ENCODE results near the gene CISD3.

CISD3 gene

GRCh38 chr17:38746004-38746848, 16.1 kb downstream of the CISD3 start:
- no peak for DNase-seq

DNA sequence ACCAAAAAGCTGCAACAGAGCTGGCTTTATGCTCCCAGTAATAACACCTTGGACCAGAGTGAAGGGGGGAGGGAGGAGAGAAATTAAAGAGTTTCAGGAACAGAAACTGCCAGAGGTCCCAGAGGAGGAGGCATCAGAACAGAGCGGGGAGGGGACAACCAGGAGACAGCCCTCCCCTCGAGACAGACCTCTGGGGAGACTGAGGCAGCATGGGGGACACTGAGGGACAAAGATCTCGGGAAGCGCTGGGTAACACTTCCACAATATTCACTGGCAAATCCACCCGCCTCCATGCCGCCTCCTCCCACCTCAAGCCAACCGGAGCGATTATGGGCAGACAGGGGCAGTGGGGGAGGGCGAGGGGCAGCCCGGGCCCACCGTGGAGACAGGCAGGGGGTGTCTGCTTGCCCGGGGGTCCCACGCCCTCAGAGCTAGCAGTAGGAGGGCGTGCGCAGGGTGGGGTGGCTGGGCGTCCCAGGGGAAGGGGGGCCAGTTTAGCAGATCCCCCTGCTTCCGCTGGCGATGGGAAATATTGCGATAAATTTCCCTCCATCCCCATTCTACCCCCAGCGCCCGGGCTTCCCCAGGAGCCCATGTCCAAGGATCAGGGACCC, 16.8 kb downstream of the CISD3 start:
- DNase-seq: no peak

DNA sequence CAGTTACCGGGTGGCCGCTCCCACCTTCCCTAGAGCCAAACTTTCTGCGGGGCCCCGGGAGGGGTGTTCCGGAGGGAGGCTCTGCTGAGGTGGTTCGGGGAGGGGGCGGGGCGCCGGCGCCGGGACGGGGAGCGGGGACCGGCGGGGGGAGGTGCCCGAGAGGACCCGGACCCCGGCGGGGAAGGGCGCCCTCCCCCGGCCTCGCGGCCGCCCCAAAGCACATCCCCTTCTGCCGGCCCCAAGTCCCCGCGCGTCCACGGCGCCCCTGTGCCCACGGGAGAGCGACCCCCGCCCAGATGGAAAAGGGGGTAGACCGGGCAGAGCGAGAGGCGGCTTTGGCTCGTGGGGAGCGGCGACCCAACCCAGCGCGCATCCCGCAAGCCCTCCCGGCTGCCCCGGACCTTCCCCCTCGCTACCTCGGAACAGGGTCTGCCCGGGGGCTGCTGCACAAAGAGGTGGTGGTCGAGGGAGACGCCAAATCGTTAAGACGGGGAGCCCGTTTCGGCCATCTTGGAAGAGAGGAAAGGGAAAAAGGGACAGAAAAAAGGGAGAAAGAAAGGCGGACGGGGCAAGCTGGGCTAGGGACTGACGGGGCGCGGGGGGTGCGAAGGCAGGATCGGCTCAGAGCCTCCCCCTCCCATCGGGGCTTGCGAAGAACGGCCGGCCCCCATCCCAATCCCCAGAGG, 17.5 kb downstream of the CISD3 start:
- no peak for DNase-seq

DNA sequence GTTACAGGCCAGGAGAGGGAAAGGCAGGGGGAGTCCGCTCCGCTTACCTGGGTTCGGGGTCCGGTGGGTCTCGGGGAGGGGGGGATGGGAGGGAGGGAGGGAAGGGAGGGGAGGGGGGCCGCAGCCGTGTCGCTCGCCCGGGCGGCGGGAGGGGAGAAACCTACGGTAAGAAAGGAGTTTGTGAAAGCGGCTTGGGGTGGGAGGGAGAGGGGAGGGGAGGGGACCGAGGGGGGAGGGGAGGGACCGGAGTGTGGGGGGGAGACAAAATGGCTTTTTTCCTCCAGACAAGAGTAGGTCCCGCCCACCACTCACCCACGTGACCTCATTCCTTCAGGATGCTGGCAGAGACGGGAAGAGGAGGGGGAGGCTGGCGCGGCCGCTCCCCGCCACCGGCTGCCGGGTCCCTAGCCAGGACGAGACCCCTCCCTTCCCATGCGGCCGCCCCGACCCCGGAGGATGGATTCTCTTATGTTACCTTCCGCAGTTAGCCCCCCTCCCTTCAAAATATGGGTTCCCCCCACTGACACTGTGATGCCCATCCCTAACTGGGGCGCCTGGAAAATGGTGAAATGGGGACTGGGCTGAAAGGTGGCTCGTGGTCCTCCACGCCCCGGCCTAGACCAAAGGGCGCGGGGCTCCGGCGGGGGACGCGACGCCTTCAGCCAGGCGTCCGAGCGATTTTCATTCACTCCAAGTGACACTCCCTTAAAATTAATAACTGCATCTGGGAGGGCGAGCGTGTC, 18.2 kb downstream of the CISD3 start, which contains the start of gene PCGF2:
Gene PCGF2 (minus strand): TSS at position 188 of the 743 bp plus-strand sequence. CDS start 7,934 bp downstream, outside the sequence.
- DNase-seq: peak in 1 of 2 experiments; percentile 54

DNA sequence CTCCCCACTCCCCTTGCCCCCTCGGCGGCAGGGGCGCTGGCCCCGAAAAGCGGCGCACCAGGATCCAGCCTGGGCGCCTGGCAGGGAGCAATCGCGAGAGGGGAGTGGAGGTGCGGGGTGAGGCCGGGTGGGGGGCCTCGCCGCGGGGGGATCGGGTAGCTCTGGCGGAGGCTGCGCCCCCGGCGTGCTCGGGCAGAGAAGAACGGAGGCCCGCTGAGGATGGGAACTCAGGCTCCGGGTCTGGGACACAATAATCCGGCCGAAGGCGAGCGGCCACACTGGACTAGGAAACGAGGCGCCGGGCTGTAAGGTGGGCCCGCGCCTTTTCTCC, 18.7 kb downstream of the CISD3 start:
- DNase-seq: no peak

- peak in 1 of 2 experiments; percentile 36 for DNase-seq
These were observed 19.3 kb downstream of the CISD3 start for GRCh38 chr17:38749223-38750043.

DNA sequence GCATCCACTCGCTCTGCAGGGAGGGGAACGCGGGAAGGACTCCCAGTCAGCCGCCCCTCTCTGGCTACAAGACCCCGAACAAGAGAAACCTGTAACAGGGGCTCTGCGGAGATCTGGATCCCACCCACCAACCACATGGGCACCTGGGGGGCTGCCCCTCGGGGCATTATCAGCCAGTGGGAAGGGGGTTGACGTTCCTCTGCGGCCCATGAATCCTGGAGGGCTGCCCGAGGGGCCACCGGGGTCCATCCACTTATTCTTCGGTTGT, 19.8 kb downstream of the CISD3 start:
- DNase-seq: no peak

DNA sequence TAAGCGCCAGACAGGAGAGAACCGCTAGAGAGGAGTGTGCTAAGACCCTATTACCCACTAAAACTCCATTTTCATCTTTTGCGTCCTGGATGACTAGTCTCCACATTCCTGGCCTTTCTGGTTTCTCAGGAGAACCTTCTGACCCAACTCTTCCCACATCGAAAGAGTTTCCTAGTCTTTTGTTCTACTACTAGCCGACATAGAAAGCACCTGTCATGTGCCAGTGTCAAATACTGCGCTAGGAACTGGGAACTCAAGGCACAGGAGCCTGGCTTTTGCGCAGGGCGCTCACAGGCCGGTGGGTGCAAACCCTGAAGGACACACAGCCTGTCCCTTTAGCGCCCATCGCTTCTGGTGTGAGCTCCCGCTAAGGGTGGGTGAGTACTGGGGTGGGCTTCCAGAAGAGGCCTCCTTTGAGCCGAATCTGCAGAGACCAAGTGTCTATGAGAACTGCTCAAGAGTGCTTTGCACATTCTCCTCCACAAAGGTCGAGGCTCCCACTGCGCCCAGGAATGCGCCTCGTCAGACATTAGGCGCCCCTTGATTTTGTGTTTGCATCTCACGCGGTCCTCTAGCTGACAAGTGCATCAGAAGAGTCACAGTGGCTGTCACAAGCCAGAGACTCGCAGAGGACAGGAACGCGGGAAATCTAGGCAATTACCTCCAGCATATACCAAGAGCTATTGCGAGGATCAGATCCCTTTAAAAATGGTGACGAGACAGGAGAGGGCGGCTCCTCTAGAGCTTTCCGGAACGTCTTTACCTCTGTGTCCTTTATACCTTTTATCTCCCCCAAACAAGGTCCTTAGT, 20.4 kb downstream of the CISD3 start:
- no peak for DNase-seq

- no peak for DNase-seq
These were observed 21.1 kb downstream of the CISD3 start for GRCh38 chr17:38751144-38751807.

GRCh38 chr17:38751808-38752307, 21.7 kb downstream of the CISD3 start:
- DNase-seq: peak in 1 of 2 experiments; percentile 55

DNA sequence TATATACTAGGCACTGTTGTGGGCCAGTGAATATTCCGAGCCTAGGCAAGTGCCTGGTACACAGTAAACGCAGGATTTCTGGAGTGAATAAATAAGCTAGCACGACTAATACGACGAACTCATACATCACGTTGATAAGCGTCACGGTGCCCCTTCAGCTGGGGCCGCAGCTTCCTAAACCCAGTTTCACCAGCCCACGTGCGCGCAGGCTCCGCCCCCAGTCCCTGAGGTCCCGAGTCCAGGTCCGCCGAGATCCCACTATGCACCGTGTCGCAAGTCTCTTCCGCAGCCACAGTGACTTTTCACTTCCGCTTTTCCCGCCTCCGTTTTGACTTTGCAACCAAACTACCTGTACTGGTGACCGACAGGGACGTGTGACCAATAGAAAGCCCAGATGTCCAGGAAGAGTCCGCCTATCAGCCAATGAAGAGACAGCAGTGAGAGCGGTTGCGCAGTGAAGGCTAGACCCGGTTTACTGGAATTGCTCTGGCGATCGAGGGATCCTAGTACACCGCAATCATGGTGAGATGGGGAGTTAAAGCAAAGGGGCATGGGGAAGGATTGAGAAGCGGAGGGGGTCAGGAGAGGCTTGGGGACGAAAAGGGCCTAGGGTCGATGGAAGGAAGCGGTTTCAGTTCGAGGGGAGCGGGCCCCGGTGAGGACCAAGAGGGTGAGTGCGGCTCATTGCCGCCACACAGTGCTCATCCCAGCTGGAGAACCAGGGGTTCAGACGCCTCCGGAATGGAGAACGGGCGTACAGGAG, 22.3 kb downstream of the CISD3 start, which contains the start of gene PSMB3:
Gene PSMB3 (plus strand): TSS at position 434 of the 763 bp plus-strand sequence. CDS start 86 bp downstream, at position 520.
- DNase-seq: peak; percentile 91 to 98

DNA sequence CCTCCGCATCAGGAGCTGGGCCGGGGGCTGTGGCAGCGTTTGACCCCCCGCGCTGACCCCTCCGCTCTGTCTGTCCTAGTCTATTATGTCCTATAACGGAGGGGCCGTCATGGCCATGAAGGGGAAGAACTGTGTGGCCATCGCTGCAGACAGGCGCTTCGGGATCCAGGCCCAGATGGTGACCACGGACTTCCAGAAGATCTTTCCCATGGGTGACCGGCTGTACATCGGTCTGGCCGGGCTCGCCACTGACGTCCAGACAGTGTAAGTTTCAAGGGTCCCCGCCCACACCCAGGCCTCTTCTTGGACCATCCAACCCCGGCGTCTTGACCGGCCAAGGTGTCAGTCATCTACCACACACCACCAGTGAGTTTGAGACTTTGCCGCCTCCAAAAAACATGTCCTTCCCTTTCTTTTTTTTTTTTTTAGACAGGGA, 22.9 kb downstream of the CISD3 start:
- no peak for DNase-seq

DNA sequence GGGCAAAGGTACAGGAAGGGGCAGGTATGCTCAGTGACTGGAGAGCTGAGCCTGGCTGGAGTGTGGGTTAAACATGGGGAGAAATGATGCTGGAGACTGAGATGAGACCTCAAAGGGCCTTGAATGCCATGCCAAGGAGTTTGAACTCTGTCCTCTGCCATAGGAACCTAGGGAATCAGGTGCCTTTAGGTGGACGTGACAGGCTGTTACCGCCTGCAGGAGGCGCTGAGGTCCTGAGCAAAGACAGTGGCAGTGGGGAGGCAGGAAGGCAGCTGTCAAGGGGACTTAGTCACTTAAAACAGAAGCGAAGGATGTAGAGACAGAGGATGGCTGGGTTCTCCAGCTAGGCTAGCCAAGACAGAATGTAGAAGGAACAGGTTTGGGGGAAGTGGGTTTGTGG, 31.5 kb downstream of the CISD3 start:
- no peak for DNase-seq

DNA sequence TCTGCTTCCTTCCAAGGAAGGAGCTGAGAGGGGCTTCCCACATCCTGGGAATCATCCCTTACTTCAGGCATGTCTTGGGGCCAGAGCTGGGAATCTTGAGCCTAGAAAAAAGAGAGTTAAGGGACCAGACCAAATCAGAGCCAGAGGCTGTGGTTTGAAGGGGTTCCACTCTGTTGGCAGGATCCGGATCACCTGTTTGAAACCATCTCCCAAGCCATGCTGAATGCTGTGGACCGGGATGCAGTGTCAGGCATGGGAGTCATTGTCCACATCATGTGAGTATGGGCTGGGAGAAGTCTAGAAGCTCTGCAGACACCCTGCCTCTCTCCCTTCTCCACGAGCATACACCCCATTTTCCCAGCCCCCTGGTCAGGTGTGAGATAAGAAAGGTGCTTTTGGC, 32.1 kb downstream of the CISD3 start:
- DNase-seq: no peak

- no peak for DNase-seq
These were observed 36.2 kb downstream of the CISD3 start for GRCh38 chr17:38766341-38766740.

DNA sequence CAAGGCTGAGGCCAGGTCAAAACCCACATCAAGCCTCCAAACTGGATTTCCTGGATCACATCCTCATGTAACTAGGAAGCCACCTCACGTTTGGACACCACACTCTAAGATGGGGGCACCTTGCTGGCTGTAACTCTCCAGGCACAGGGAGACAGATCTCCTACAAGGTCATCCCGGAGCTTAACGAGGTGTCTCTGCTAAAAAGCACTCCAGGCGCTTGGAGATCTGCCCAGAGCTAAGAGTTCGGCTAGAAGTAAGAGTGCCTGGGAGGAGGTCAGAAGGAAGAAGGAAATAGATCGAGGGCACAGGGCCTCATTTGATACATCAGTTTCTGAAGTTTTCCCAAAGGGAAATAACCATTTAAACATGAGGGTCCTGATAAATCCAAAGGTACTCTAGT, 38.3 kb downstream of the CISD3 start:
- no peak for DNase-seq

GRCh38 chr17:38773258-38773657, 43.1 kb downstream of the CISD3 start:
- DNase-seq: no peak

DNA sequence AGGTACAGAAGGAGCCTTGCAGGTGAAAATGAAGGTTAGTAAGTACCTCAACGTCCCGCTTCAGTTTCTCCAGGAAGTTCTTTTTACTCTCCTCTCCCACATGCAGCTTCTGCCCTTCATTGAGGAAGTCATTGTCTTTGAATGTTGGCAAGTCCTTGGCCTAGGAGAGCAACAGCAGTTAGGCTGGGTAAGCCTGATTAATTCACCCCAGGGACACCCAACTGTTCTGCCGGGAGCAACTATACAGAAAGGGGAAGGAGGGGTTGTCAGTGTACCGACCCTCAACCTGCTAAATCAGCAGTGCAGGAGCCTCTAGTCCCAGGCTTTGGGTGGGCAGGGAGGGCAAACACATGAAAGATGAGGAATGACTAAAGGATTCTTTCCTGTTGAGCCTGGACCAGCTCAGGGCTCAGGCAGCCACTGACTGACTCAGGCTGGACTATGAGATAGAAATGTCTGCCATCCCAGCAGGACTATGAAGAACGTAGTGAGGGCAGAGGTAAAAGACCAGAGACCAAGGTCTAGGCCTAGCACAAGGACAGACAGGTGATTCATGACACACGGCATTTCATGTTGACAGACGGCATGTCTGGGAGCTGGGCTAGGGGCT, 47.6 kb downstream of the CISD3 start:
- DNase-seq: no peak
